Measurements from ENCODE around the gene GALNT12.
A peak's percentile ranks its signal among the peaks of the same experiment; 100 is the strongest.

Gene GALNT12

GRCh38 chr9:98771209-98771874, 36.1 kb upstream of the GALNT12 start:
- TF ChIP-seq TAF1 (IDR thresholded peaks at IDR 0.05; ENCODE audit: low read depth, low read length) (no peak), PAX5 (IDR thresholded peaks at IDR 0.05; ENCODE audit: insufficient read depth, low read length, severe bottlenecking) (no peak), SPI1 (IDR thresholded peaks at IDR 0.05; ENCODE audit: low read depth, low read length) (no peak), POLR2AphosphoS5 (IDR thresholded peaks at IDR 0.05; ENCODE audit: low read depth, low read length) (no peak), POU2F2 (IDR thresholded peaks at IDR 0.05; ENCODE audit: low read depth, low read length) (no peak), POLR2A (IDR thresholded peaks at IDR 0.05; ENCODE audit: low read depth, low read length) (no peak)
- no peak for FAIRE-seq

GRCh38 chr9:98772364-98773155, 34.9 kb upstream of the GALNT12 start:
- TF ChIP-seq POU2F2 (IDR thresholded peaks at IDR 0.05; ENCODE audit: low read depth, low read length): no peak
- TF ChIP-seq PAX5 (IDR thresholded peaks at IDR 0.05; ENCODE audit: insufficient read depth, low read length, severe bottlenecking): no peak
- no peak for TF ChIP-seq POLR2A (IDR thresholded peaks at IDR 0.05; ENCODE audit: low read depth, low read length)
- TF ChIP-seq SPI1 (IDR thresholded peaks at IDR 0.05; ENCODE audit: low read depth, low read length): no peak
- no peak for TF ChIP-seq POLR2AphosphoS5 (IDR thresholded peaks at IDR 0.05; ENCODE audit: low read depth, low read length)
- TF ChIP-seq TAF1 (IDR thresholded peaks at IDR 0.05; ENCODE audit: low read depth, low read length): no peak
- no peak for FAIRE-seq
- DNase-seq (ENCODE audit: insufficient read length, low spot score): no peak

More at GRCh38 chr9:98771209-98771874, 36.1 kb upstream of the GALNT12 start:
- DNase-seq (ENCODE audit: insufficient read length, low spot score): no peak

GRCh38 chr9:98773721-98774120, 33.7 kb upstream of the GALNT12 start:
- no peak for FAIRE-seq
- no peak for DNase-seq (ENCODE audit: insufficient read length, low spot score)
- TF ChIP-seq PAX5 (IDR thresholded peaks at IDR 0.05; ENCODE audit: insufficient read depth, low read length, severe bottlenecking) (no peak), POLR2AphosphoS5 (IDR thresholded peaks at IDR 0.05; ENCODE audit: low read depth, low read length) (no peak), TAF1 (IDR thresholded peaks at IDR 0.05; ENCODE audit: low read depth, low read length) (no peak), SPI1 (IDR thresholded peaks at IDR 0.05; ENCODE audit: low read depth, low read length) (no peak), POLR2A (IDR thresholded peaks at IDR 0.05; ENCODE audit: low read depth, low read length) (no peak), POU2F2 (IDR thresholded peaks at IDR 0.05; ENCODE audit: low read depth, low read length) (no peak)

- TF ChIP-seq SPI1 (IDR thresholded peaks at IDR 0.05; ENCODE audit: low read depth, low read length) (no peak), PAX5 (IDR thresholded peaks at IDR 0.05; ENCODE audit: insufficient read depth, low read length, severe bottlenecking) (no peak), POU2F2 (IDR thresholded peaks at IDR 0.05; ENCODE audit: low read depth, low read length) (no peak), POLR2AphosphoS5 (IDR thresholded peaks at IDR 0.05; ENCODE audit: low read depth, low read length) (no peak), POLR2A (IDR thresholded peaks at IDR 0.05; ENCODE audit: low read depth, low read length) (no peak), TAF1 (IDR thresholded peaks at IDR 0.05; ENCODE audit: low read depth, low read length) (no peak)
- FAIRE-seq (no peak), DNase-seq (ENCODE audit: insufficient read length, low spot score) (peak; percentile 43)
Measured at GRCh38 chr9:98774746-98775145, 32.7 kb upstream of the GALNT12 start.

- TF ChIP-seq POLR2A (IDR thresholded peaks at IDR 0.05; ENCODE audit: low read depth, low read length) (no peak), POLR2AphosphoS5 (IDR thresholded peaks at IDR 0.05; ENCODE audit: low read depth, low read length) (no peak), TAF1 (IDR thresholded peaks at IDR 0.05; ENCODE audit: low read depth, low read length) (no peak)
- DNase-seq (ENCODE audit: insufficient read length, low spot score) (peak; percentile 73), FAIRE-seq (peak; percentile 64)
Measured at GRCh38 chr9:98775831-98776441, 31.5 kb upstream of the GALNT12 start.

GRCh38 chr9:98777618-98778017, 29.9 kb upstream of the GALNT12 start:
- FAIRE-seq (no peak), DNase-seq (ENCODE audit: insufficient read length, low spot score) (no peak)
- TF ChIP-seq PAX5 (IDR thresholded peaks at IDR 0.05; ENCODE audit: insufficient read depth, low read length, severe bottlenecking) (no peak), SPI1 (IDR thresholded peaks at IDR 0.05; ENCODE audit: low read depth, low read length) (no peak), POLR2AphosphoS5 (IDR thresholded peaks at IDR 0.05; ENCODE audit: low read depth, low read length) (no peak), POU2F2 (IDR thresholded peaks at IDR 0.05; ENCODE audit: low read depth, low read length) (no peak), POLR2A (IDR thresholded peaks at IDR 0.05; ENCODE audit: low read depth, low read length) (no peak), TAF1 (IDR thresholded peaks at IDR 0.05; ENCODE audit: low read depth, low read length) (no peak)

GRCh38 chr9:98778251-98778650, 29.2 kb upstream of the GALNT12 start:
- DNase-seq (ENCODE audit: insufficient read length, low spot score) (no peak), FAIRE-seq (no peak)
- TF ChIP-seq SPI1 (IDR thresholded peaks at IDR 0.05; ENCODE audit: low read depth, low read length) (no peak), POLR2AphosphoS5 (IDR thresholded peaks at IDR 0.05; ENCODE audit: low read depth, low read length) (no peak), TAF1 (IDR thresholded peaks at IDR 0.05; ENCODE audit: low read depth, low read length) (no peak), PAX5 (IDR thresholded peaks at IDR 0.05; ENCODE audit: insufficient read depth, low read length, severe bottlenecking) (no peak), POU2F2 (IDR thresholded peaks at IDR 0.05; ENCODE audit: low read depth, low read length) (no peak), POLR2A (IDR thresholded peaks at IDR 0.05; ENCODE audit: low read depth, low read length) (no peak)

GRCh38 chr9:98778711-98779530, 28.5 kb upstream of the GALNT12 start:
- no peak for TF ChIP-seq POU2F2 (IDR thresholded peaks at IDR 0.05; ENCODE audit: low read depth, low read length)
- no peak for TF ChIP-seq POLR2A (IDR thresholded peaks at IDR 0.05; ENCODE audit: low read depth, low read length)
- no peak for TF ChIP-seq SPI1 (IDR thresholded peaks at IDR 0.05; ENCODE audit: low read depth, low read length)
- TF ChIP-seq POLR2AphosphoS5 (IDR thresholded peaks at IDR 0.05; ENCODE audit: low read depth, low read length): no peak
- no peak for TF ChIP-seq PAX5 (IDR thresholded peaks at IDR 0.05; ENCODE audit: insufficient read depth, low read length, severe bottlenecking)
- TF ChIP-seq TAF1 (IDR thresholded peaks at IDR 0.05; ENCODE audit: low read depth, low read length): no peak
- no peak for DNase-seq (ENCODE audit: insufficient read length, low spot score)
- no peak for FAIRE-seq
